Choroid plexus epithelial cell (primary cell): Measurements from ENCODE around the gene PIGQ.

Experiments used
- DNase-seq: peaks from one replicate; pipeline ENCODE4 v3.0.0-alpha.2; 2010; ENCODE audit warnings: low read depth
- H3K4me3 ChIP-seq: 2 replicates; pipeline ENCODE4 v1.5.1; 2011; ENCODE audit warnings: low read depth, mild to moderate bottlenecking, control low read depth, low read length, moderate library complexity
- TF ChIP-seq, protein P1 (sequence below): conservative IDR thresholded peaks from 2 replicates; pipeline ENCODE4 v1.5.1; 2011; ENCODE audit warnings: low read depth, mild to moderate bottlenecking, control low read depth, inconsistent platforms, low read length, moderate library complexity

Gene PIGQ

DNA sequence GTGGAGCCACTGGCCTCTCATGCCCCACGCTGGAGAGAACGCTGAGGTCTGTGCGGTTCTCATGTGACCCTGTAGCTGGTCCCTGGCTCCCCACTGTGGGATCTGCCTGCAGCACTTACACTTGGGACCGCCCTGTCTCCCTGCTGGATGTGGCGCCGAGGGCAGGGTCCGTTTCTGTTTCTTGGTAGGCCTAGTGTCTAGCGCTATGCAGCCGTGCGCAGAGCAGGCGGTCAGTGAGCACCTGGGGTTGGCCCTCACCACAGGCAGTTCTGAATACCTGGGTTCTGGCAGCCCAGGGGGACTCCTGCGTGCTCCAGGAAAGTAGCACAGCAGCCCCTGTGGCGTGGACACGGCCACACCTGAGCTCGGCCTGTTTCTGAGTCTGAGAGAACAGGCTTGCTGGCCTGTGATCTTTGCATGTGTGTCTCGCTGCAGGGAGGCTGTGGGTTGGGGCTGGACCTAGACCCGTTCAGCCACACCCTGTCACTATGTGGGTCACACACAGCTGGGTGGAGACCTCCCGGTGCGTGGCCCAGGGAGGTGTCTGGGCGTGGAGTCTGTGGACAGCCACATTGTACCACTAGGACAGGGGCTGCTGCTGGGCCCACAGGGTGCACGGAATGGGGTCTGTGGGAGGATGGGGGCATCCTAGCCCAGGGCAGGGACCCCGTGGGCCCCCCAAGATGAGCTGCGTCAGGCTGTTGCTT is 39.5 kb upstream of the PIGQ start:
- H3K4me3 ChIP-seq, result no peak overlapping the region
- TF ChIP-seq, protein P1, sequence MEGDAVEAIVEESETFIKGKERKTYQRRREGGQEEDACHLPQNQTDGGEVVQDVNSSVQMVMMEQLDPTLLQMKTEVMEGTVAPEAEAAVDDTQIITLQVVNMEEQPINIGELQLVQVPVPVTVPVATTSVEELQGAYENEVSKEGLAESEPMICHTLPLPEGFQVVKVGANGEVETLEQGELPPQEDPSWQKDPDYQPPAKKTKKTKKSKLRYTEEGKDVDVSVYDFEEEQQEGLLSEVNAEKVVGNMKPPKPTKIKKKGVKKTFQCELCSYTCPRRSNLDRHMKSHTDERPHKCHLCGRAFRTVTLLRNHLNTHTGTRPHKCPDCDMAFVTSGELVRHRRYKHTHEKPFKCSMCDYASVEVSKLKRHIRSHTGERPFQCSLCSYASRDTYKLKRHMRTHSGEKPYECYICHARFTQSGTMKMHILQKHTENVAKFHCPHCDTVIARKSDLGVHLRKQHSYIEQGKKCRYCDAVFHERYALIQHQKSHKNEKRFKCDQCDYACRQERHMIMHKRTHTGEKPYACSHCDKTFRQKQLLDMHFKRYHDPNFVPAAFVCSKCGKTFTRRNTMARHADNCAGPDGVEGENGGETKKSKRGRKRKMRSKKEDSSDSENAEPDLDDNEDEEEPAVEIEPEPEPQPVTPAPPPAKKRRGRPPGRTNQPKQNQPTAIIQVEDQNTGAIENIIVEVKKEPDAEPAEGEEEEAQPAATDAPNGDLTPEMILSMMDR, result no peak
- DNase-seq, result no peak

DNA sequence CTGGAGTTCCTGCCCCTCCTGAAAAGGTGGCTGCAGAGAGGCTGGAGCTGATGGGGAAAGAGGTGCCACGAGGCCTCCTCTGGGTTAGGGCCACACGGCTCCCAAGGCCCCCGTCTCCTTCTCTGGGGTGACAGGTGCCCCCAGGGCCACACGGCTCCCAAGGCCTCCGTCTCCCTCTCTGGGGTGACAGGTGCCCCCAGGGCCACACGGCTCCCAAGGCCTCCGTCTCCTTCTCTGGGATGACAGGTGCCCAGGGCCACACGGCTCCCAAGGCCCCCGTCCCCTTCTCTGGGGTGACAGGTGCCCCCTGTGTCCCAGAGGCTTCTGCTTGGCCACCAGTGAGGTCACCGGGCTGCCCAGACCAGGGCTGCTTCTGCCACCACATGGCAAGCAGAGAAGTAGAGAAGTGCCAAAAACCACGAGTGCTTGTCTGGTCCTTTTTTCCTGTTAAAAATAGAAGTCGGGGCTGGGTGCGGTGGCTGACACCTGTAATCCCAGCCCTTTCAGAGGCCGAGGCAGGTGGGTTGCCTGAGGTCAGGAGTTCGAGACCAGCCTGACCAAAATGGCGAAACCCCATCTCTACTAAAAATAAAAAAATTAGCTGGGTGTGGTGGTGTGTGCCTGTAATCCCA is 38.2 kb upstream of the PIGQ start:
- no peak for DNase-seq

DNA sequence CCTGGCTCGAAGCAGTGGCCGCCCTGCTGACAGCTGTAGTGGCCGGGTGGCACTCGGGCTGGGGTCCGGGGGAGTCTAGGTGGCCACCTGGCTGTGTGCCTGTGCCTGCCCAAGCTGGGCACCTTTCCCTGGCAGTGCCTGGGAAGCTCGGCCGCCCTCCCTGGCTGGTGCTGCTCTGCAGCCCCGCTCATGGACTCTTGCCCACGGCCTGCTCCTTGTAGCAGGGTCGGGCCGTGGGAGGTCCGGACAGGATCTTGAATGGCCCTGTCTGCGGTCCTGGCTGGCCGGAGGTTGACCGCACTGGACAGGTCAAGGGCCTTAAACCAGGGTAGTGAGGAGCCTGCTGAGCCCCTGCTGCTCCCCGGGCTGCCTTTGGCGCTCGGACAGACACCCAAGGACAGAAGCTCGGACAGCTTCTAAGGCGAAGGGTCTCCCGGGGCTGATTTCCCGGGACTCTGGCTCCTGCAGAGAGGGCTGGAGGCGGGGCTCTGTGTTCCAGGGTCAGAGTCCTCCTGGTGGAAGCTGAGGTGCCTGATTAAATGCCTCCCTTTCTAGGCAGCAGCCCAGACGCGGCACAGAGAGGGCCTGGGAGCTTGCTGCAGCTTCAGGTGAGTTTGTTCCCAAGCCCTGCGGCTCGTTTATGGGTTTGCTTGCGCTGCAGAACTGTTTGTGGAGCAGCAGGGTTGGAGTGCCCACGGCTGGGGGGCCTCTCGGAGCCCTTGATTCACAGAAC is 36.2 kb upstream of the PIGQ start:
- no peak overlapping the region for H3K4me3 ChIP-seq
- DNase-seq, result no peak
- TF ChIP-seq, protein P1, result peak; percentile 11

More for the DNA sequence above, 38.2 kb upstream of the PIGQ start:
- H3K4me3 ChIP-seq, result no peak overlapping the region
- TF ChIP-seq, protein P1, result no peak

DNA sequence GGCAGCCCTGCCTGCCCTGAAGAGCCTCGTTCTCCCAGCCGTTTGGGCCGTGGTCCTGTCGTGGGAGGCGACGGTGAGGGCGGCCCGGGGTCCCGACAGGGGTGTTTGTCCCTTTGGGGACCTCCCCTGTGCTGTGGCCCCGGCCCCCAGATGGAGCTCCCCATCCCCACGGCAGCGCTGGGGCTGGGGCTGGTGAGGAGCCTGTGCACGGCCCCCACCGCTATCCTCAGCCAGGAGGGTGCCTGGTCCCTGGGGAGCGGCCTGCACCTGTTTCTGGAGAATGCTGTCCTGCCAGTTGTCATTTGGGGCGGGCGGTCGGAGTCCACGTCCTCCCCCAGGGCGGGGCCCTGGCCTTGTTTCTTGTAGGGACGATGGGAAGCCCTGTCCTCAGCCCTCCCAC is 35.6 kb upstream of the PIGQ start:
- TF ChIP-seq, protein P1, result no peak
- no peak overlapping the region for H3K4me3 ChIP-seq
- no peak for DNase-seq

DNA sequence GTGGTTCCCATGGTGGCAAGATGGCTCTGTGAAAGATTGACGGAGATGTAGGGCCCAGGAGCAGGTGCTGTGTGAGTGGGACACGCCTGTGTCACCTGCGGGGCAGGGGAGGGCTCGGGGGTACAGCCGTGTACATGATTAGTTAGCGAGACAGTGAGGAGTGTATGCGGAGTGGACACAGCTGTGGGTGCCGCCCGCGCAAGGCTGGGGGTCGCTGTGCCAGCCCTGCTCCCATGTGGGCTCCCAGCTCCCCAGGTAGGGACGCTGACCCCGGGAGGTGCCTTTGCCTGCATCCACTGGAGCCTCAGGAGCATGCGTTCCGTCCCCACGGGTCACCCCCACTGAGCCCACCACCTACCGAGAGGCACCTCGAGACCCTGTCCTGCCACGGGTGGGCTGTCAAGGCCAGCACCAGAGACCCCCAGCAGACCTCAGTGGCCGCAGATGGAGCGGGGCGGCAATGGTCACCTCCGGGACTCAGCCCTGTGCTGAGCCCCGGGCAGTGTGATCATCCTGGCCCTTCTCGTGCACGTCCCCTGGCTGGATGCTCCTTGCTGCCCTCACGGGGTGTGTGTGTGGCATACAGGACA is 34.8 kb upstream of the PIGQ start:
- no peak overlapping the region for H3K4me3 ChIP-seq
- TF ChIP-seq, protein P1, result no peak
- no peak for DNase-seq

DNA sequence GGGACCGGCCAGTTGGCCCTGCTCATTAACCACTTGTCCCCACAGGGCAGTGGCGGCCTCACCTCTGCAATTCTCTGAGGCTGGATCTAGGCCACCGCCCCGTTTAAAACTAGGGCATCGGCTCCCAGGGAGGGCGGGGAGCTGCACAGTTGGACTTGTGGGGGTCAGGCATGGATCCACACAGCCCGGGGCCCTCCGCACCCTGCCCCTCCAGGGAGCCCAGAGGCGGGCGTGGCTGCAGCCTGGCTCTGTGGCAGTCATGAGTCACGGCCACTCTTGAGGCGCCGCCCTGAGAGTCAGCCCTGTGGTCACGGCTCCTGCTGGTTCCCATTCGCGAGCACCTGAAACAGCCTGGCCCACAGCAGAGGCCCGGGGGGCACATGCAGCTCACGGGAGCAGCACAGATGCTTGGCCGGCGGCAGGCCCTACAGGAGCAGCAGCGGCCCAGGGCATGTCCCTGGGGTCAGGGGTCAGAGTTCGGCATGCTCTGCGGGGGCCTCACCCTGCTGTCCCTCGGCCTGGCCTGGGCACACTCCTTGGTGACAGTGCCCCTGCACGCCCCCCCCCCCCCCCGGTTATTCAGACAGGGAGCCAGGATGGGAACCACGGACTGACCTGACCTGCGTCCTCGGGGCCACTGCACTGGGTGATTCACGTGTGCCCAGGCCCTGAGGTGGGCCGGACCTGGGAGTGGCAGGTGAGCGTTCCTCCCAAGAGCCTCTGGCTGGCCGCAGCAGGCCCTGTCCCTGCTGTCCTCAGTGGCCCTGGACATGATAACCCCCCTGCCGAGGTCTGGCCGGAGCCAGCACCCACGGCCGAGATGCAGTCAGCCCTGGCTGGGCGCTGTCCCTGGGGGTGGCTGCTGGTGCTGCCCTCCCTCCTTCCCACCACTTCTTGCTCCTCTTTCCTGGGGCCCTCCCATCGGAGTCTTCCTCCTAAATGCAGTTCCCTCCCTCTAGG is 34.0 kb upstream of the PIGQ start:
- H3K4me3 ChIP-seq, result no peak overlapping the region
- peak; percentile 68 for DNase-seq
- TF ChIP-seq, protein P1, result no peak
